ENCODE data around the gene ABI1.

ABI1 gene

DNA sequence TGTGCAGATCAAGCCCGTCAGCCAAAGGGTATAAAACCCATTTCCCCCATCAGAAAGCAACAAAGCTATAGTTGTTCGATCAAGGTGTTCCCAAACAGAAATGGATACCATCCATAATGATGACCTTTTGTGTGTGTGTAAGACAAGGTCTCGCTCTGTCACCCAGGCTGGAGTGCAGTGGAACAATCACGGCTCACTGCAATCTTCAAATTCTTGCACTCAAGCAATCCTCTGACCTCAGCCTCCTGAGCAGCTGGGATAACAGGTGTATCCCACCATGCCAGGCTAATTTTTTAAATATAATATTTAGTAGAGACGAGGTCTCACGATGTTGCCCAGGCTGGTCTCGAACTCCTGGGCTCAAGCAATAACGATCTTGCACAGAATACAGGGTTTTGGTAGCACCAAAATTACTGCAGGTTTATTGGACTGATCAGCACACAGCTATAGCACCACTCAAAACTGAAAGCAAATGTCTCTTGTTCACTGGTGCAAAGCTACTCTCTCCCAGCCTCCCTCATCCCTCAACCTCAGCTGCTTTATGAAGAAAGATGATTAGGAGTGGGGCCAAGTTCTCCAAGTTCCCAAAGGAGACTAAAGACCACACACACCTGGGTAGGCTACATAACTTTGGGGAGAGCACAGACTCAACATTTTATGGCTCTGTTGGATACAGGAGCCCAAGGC is 80.5 kb downstream of the ABI1 start:
- H3K27ac ChIP-seq (ENCODE audit: low read length): no peak overlapping the region

DNA sequence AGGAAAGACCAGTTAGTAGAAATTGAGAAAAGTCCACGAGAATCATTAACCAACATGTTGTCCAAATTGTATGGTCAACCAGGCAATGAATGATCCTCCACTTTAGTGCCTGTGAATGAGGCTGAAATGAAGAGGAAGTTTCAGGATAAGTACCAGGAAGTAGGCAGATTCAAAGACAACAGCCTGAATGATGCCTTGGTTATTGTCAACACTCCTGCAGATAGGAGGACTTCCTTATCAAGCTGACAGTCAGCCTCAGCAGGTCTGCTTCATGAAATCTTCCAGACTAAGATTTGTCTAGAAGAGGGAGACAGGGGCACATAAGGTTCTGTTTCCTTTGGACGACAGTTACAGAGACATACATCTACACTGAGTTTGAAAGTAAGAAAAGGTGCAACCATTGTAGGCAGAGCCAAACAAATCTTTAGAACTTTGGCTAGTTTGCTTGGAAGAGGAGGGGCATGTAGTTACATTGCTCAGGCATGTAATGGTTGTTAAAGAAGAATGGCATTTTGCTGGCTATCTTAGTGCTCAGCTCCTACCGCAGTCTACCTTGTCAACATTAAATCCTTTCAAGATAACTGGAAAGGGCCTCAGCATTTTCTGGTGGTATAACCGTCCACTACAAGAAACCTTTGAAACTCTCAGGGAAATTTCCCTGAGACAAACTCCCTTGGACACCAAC is 81.4 kb downstream of the ABI1 start:
- DNase-seq (no peak), ATAC-seq (ENCODE audit: insufficient read depth, low read depth) (no peak)
- peak overlapping the region; percentile 0; the same call in 1 of the 2 replicates for H3K27ac ChIP-seq (ENCODE audit: low read length)
- no peak for TF ChIP-seq EZH2 (IDR thresholded peaks at IDR 0.05; ENCODE audit: borderline replicate concordance, low read depth, low read length, severe bottlenecking)
- TF ChIP-seq, protein P1, sequence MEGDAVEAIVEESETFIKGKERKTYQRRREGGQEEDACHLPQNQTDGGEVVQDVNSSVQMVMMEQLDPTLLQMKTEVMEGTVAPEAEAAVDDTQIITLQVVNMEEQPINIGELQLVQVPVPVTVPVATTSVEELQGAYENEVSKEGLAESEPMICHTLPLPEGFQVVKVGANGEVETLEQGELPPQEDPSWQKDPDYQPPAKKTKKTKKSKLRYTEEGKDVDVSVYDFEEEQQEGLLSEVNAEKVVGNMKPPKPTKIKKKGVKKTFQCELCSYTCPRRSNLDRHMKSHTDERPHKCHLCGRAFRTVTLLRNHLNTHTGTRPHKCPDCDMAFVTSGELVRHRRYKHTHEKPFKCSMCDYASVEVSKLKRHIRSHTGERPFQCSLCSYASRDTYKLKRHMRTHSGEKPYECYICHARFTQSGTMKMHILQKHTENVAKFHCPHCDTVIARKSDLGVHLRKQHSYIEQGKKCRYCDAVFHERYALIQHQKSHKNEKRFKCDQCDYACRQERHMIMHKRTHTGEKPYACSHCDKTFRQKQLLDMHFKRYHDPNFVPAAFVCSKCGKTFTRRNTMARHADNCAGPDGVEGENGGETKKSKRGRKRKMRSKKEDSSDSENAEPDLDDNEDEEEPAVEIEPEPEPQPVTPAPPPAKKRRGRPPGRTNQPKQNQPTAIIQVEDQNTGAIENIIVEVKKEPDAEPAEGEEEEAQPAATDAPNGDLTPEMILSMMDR (IDR thresholded peaks at IDR 0.05; ENCODE audit: borderline replicate concordance, extremely low read depth, low read length, poor library complexity, severe bottlenecking): no peak
- no peaks in the 10 kb centered on the region for H3K4me1 ChIP-seq (ENCODE audit: insufficient read depth, low read length)
- H3K36me3 ChIP-seq (ENCODE audit: insufficient read depth, low read length): peaks cover 4% of the 10 kb centered on the region; the same call in 1 of the 2 replicates
- no peaks in the 10 kb centered on the region for H3K9me3 ChIP-seq (ENCODE audit: insufficient read depth, low read length, severe bottlenecking)
- no peak overlapping the region for H3K4me2 ChIP-seq (ENCODE audit: insufficient read depth, low read length)
- no peak overlapping the region for H3K4me3 ChIP-seq (ENCODE audit: low read depth in 1 of 2, low read length in 2 of 2)
- H3K27me3 ChIP-seq (ENCODE audit: insufficient read depth, low read length, poor library complexity): no peaks in the 10 kb centered on the region
- peaks cover 91% of the 10 kb centered on the region for H3K79me2 ChIP-seq (ENCODE audit: insufficient read depth, low read length)
- peaks cover 51% of the 10 kb centered on the region for H4K20me1 ChIP-seq (ENCODE audit: insufficient read depth, low read length)
- H3K9ac ChIP-seq (ENCODE audit: low read depth, low read length): no peak overlapping the region
- no peak overlapping the region for H2AFZ ChIP-seq (ENCODE audit: low read depth, low read length)

More for the DNA sequence above, 80.5 kb downstream of the ABI1 start:
- peaks cover 89% of the 10 kb centered on the region for H3K79me2 ChIP-seq (ENCODE audit: insufficient read depth, low read length)
- no peak overlapping the region for H3K4me2 ChIP-seq (ENCODE audit: insufficient read depth, low read length)
- no peak overlapping the region for H3K4me3 ChIP-seq (ENCODE audit: low read depth in 1 of 2, low read length in 2 of 2)
- H3K9ac ChIP-seq (ENCODE audit: low read depth, low read length): no peak overlapping the region
- no peaks in the 10 kb centered on the region for H3K4me1 ChIP-seq (ENCODE audit: insufficient read depth, low read length)
- DNase-seq: no peak
- H3K36me3 ChIP-seq (ENCODE audit: insufficient read depth, low read length): peaks cover 4% of the 10 kb centered on the region; the same call in 1 of the 2 replicates
- TF ChIP-seq EZH2 (IDR thresholded peaks at IDR 0.05; ENCODE audit: borderline replicate concordance, low read depth, low read length, severe bottlenecking): no peak
- TF ChIP-seq, protein P1 (IDR thresholded peaks at IDR 0.05; ENCODE audit: borderline replicate concordance, extremely low read depth, low read length, poor library complexity, severe bottlenecking): no peak
- ATAC-seq (ENCODE audit: insufficient read depth, low read depth): peak; percentile 53; the same call in 2 of the 3 replicates
- H2AFZ ChIP-seq (ENCODE audit: low read depth, low read length): no peak overlapping the region
- H3K9me3 ChIP-seq (ENCODE audit: insufficient read depth, low read length, severe bottlenecking): no peaks in the 10 kb centered on the region
- H3K27me3 ChIP-seq (ENCODE audit: insufficient read depth, low read length, poor library complexity): no peaks in the 10 kb centered on the region
- H4K20me1 ChIP-seq (ENCODE audit: insufficient read depth, low read length): peaks cover 51% of the 10 kb centered on the region

DNA sequence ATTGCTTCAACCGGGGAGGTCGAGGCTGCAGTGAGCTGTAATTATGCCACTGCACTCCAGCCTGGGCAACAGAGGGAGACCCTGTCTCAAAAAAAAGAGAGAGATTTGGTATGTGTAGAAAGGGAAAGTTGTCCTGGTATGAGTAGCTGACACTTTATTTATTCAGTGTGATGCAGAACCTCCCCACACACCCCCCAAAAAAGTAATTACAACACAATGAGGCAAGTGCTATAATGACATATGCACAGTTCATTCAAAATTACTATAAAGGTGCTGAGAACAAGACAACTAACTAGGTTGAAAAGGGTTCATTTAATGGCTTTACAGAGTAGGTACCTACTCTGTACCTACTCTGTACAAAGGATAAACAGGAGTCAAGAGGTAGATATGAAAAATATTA is 83.1 kb downstream of the ABI1 start:
- ATAC-seq (ENCODE audit: insufficient read depth, low read depth): no peak
- Histone ChIP-seq H3K36me3 (ENCODE audit: insufficient read depth, low read length) (peaks cover 4% of the 10 kb centered on the region; the same call in 1 of the 2 replicates), H4K20me1 (ENCODE audit: insufficient read depth, low read length) (peaks cover 44% of the 10 kb centered on the region)

More for the DNA sequence above, 83.1 kb downstream of the ABI1 start:
- H3K79me2 ChIP-seq (ENCODE audit: insufficient read depth, low read length): peaks cover 90% of the 10 kb centered on the region
- H3K27ac ChIP-seq (ENCODE audit: low read length): no peak overlapping the region
- H3K27me3 ChIP-seq (ENCODE audit: insufficient read depth, low read length, poor library complexity): no peaks in the 10 kb centered on the region
- no peak overlapping the region for H3K9ac ChIP-seq (ENCODE audit: low read depth, low read length)
- no peak for DNase-seq
- no peak overlapping the region for H2AFZ ChIP-seq (ENCODE audit: low read depth, low read length)
- no peaks in the 10 kb centered on the region for H3K9me3 ChIP-seq (ENCODE audit: insufficient read depth, low read length, severe bottlenecking)
- H3K4me2 ChIP-seq (ENCODE audit: insufficient read depth, low read length): no peak overlapping the region
- H3K4me1 ChIP-seq (ENCODE audit: insufficient read depth, low read length): no peaks in the 10 kb centered on the region
- no peak overlapping the region for H3K4me3 ChIP-seq (ENCODE audit: low read depth in 1 of 2, low read length in 2 of 2)
- TF ChIP-seq EZH2 (IDR thresholded peaks at IDR 0.05; ENCODE audit: borderline replicate concordance, low read depth, low read length, severe bottlenecking): no peak
- TF ChIP-seq, protein P1 (IDR thresholded peaks at IDR 0.05; ENCODE audit: borderline replicate concordance, extremely low read depth, low read length, poor library complexity, severe bottlenecking): no peak

All from DND-41 (cell line).